Prostate gland (tissue), 2 donors: ENCODE measurements around the gene OTUD7B. TPM values are rescaled to one million over a fixed set of nuclear protein-coding genes. Genes with fewer than 3 reads are reported as not detected.

ENCODE experiments used
- DNase-seq: peaks from one replicate; pipeline ENCODE4 v3.0.0-alpha.2; 2019; ENCODE audit warnings: low spot score
- H3K27ac ChIP-seq, 2 donors: fragments of 200-600 bp; sonication (generic); 2 replicates each; pipeline ENCODE4 v1.5.1; 2017 to 2019
- H3K27me3 ChIP-seq: fragments of 200-600 bp; sonication (generic); replicated peaks from 2 replicates; pipeline ENCODE4 v1.5.1; 2019; ENCODE audit not compliant: insufficient read depth
- H3K36me3 ChIP-seq, 2 donors: fragments of 200-600 bp; sonication (generic); 1 replicate in 1 of 2; 2 replicates in 1 of 2; pipeline versions ENCODE4 v1.5.1 to v1.8.1; 2017 to 2019
- H3K4me1 ChIP-seq: fragments of 200-600 bp; sonication (generic); replicated peaks from 2 replicates; pipeline ENCODE4 v1.5.1; 2019
- H3K4me3 ChIP-seq, 2 donors: fragments of 200-600 bp; sonication (generic); 2 replicates each; pipeline ENCODE4 v1.5.1; 2017 to 2019
- H3K9me3 ChIP-seq: fragments of 200-600 bp; sonication (generic); 2 replicates; pipeline ENCODE4 v1.5.1; 2017
- POLR2A ChIP-seq: fragments of 450-650 bp; IDR thresholded peaks from one replicate; pipeline ENCODE4 v1.6.1; 2016; ENCODE audit warnings: antibody characterized with exemption, mild to moderate bottlenecking
- POLR2AphosphoS5 ChIP-seq: sonication (generic); formaldehyde crosslinking; IDR thresholded peaks from one replicate; pipeline ENCODE4 v1.6.1; 2017; ENCODE audit warnings: antibody characterized with exemption
- WGBS: methylation state at CpG from one replicate; pipeline ENCODE4 v1.1.5; 2018; 5-methylcytosine and 5-hydroxymethylcytosine counted together
- intact Hi-C: fragments of 100-400 bp; cut with DNase I; formaldehyde crosslinking; loops from one replicate; pipeline ENCODE4 v1.14.2; 2022
- total RNA-seq, 2 donors: library from RNA; depleted of rRNA; stranded (reverse); fragments of >200 nt; gene quantifications; one replicate each; pipeline ENCODE4 v1.1.0, GENCODE V29; 2016
- TF ChIP-seq, protein P1 (sequence below), 4 experiments: fragments of 200-600 bp in 2 of 4; fragments of 450-650 bp in 2 of 4; sonication (generic) in 2 of 4; IDR thresholded peaks; 1 replicate in 3 of 4; 2 replicates in 1 of 4; pipeline ENCODE4 v1.5.1; 2016 to 2019; ENCODE audit warnings: antibody characterized with exemption in 4 of 4, mild to moderate bottlenecking in 2 of 4, moderate library complexity in 2 of 4

Gene OTUD7B
- total RNA-seq, 2 donors from 2014 or later, result 13.5 to 27.3 TPM

DNA sequence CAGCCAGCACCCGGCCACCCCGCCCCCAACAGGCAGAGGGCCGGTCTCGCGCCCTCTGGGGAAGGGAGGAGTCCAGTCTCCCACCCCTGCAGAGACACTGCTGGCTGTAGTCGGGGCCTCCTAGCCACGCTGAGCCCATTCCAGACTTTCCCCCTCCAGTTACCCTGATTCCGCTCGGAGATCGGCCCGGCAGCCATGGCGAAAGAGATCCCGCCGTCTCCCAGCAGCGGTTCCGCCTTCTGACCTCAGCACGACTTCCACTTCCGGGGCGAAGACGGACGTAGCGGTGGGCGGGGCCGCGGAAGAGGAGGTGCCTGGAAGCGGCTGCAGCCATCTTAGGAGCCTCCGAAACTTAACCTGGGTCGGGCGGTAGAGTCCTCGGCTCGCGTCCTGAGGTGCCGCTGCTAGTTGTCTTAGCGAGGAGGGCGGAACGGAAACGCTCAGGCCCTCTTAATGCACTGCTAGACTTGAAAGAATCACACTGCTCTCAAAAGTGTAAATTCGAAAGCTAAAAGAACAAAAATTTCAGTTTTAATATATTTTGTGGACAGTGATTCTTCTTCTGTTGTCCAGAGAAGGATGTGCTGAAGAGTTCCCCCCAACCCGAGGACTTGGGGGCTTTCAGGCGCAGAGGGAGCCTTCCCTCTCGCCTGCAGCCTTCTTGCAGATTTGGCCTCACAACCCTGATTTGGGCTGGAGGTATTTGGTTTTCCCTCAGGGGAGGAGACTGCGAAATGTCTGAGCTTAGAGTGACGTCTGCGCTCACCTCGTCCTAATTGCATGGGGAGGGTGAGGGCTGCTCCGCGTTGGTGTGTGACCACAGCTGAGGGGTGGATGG is 82.7 kb downstream of the OTUD7B start, which contains the start of gene SF3B4:
Gene SF3B4 (minus strand): TSS at position 241 of the 838 bp plus-strand sequence. CDS start 44 bp downstream, at position 197.
- peak; percentile 88 for TF ChIP-seq POLR2A
- TF ChIP-seq POLR2AphosphoS5, result peak; percentile 99
- TF ChIP-seq, protein P1, sequence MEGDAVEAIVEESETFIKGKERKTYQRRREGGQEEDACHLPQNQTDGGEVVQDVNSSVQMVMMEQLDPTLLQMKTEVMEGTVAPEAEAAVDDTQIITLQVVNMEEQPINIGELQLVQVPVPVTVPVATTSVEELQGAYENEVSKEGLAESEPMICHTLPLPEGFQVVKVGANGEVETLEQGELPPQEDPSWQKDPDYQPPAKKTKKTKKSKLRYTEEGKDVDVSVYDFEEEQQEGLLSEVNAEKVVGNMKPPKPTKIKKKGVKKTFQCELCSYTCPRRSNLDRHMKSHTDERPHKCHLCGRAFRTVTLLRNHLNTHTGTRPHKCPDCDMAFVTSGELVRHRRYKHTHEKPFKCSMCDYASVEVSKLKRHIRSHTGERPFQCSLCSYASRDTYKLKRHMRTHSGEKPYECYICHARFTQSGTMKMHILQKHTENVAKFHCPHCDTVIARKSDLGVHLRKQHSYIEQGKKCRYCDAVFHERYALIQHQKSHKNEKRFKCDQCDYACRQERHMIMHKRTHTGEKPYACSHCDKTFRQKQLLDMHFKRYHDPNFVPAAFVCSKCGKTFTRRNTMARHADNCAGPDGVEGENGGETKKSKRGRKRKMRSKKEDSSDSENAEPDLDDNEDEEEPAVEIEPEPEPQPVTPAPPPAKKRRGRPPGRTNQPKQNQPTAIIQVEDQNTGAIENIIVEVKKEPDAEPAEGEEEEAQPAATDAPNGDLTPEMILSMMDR (IDR thresholded peaks at IDR 0.05), result peak in 1 of 4 experiments; percentile 37
- intact Hi-C loops, result no loop called here

DNA sequence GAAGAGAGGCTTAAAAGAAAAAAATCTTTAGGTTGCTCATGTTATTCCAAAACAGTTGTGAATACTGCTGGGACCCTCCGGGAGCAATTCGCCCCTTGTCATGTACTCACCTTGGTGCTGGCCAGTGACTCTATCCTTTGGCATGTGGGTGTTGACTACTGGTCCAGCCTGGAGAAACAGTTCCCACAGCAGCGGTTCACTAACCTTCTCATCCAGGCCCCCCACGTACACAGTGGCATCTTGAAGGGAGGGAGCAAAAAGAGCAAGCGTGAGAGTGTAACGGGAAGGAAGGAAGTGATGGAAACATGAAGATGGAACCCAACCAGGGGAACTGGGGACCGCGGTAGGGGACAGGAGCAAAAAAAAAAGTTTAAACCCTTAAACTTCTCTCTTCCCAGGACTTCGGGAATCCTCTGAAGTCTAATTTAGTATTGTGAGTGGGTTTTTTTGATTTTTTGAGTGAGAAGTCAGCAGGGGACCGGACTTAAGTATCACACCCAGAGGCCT is 83.4 kb downstream of the OTUD7B start:
- Histone ChIP-seq H3K36me3 (peaks cover 10 to 15% of the 10 kb centered on the region in 2 donors), H3K27me3 (no peaks in the 10 kb centered on the region), H3K4me1 (peaks cover 13% of the 10 kb centered on the region), H3K4me3 (peak overlapping the region; percentile 59 to 76), H3K27ac (peak overlapping the region; percentile 95 to 98), H3K9me3 (no peaks in the 10 kb centered on the region)
- TF ChIP-seq, protein P1 (IDR thresholded peaks at IDR 0.05), result no peak
- TF ChIP-seq POLR2AphosphoS5 (no peak), POLR2A (no peak)
- WGBS, result under 1% methylated on average over 10 of the region's 10 CpGs
- intact Hi-C loops, result no loop called here
- DNase-seq, result no peak

More for the DNA sequence above, 82.7 kb downstream of the OTUD7B start, which contains the start of gene SF3B4:
- peak; percentile 97 for DNase-seq
- Histone ChIP-seq H3K27me3 (no peaks in the 10 kb centered on the region), H3K9me3 (no peaks in the 10 kb centered on the region), H3K4me1 (peaks cover 13% of the 10 kb centered on the region), H3K27ac (peak within 1 kb of the TSS; percentile 95 to 98), H3K36me3 (peaks cover 10 to 11% of the 10 kb centered on the region in 2 donors), H3K4me3 (peak within 1 kb of the TSS; percentile 59 to 76)
- under 1% methylated on average over 47 of the region's 47 CpGs for WGBS

DNA sequence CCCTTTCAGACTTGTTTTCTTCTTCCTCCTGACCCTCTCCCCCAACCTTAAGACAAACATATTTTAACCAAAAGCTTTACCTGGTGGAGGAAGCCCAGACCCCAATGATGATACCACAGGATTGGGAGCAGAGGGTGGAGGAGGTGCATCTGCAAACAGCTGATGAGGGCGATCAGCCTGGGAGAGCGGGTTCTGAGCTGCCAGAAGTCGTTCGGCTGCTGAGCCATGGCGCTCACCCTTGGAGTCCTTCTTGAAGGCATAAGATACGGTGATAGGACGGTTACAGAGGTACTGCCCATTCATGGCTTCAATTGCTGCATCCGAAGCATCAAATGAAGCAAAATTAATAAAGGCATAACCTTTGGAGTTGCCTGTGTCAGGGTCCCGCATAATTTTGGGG is 84.2 kb downstream of the OTUD7B start:
- H3K4me3 ChIP-seq, result no peak overlapping the region
- no peaks in the 10 kb centered on the region for H3K9me3 ChIP-seq
- TF ChIP-seq, protein P1 (IDR thresholded peaks at IDR 0.05), result no peak
- TF ChIP-seq POLR2AphosphoS5, result no peak
- DNase-seq, result no peak
- intact Hi-C loops, result no loop called here
- H3K36me3 ChIP-seq, result peaks cover 10 to 15% of the 10 kb centered on the region in 2 donors
- H3K27ac ChIP-seq, result no peak overlapping the region
- 91% methylated on average over 9 of the region's 9 CpGs for WGBS
- H3K4me1 ChIP-seq, result peaks cover 10% of the 10 kb centered on the region
- H3K27me3 ChIP-seq, result no peaks in the 10 kb centered on the region

DNA sequence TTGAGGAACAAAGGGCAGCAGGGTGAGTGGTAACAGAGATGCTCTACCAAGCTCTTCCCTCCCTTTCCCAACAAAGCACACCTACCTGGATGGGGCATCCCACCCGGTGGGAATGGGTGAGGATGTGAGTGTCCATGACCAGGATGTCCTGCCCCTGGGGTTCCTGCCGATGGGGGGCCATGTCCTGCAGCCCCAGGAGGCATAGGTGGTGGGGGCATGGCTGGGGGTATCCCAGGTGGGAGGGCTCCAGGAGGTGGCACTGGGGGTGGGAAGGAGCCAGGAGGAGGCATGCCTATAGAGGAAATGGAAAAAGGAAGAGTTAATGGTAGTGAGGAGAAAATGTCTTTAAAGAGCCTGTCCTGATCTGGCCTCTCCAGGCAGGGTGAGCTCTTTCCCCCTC is 84.8 kb downstream of the OTUD7B start:
- intact Hi-C loops, result no loop called here

More for the DNA sequence above, 84.8 kb downstream of the OTUD7B start:
- Histone ChIP-seq H3K4me1 (peaks cover 10% of the 10 kb centered on the region), H3K36me3 (peaks cover 10 to 15% of the 10 kb centered on the region in 2 donors), H3K9me3 (no peaks in the 10 kb centered on the region), H3K27ac (no peak overlapping the region), H3K4me3 (no peak overlapping the region), H3K27me3 (no peaks in the 10 kb centered on the region)
- TF ChIP-seq, protein P1 (IDR thresholded peaks at IDR 0.05), result no peak
- TF ChIP-seq POLR2AphosphoS5 (no peak), POLR2A (no peak)
- no peak for DNase-seq
- 94% methylated on average over 2 of the region's 2 CpGs for WGBS
